Islet of Langerhans (tissue), 1 donor: ENCODE data around the gene ZDHHC14.
"Not testable (repeated sequence)": the region's sequence is repeated elsewhere in the genome, so short reads cannot be mapped to it uniquely, and the experiment has no call there.

Source experiments
- FAIRE-seq: peaks from one replicate; lab custom pipeline; 2011; peaks lifted over from hg19 to GRCh38; lab: Jason Lieb, UNC

Gene ZDHHC14

DNA sequence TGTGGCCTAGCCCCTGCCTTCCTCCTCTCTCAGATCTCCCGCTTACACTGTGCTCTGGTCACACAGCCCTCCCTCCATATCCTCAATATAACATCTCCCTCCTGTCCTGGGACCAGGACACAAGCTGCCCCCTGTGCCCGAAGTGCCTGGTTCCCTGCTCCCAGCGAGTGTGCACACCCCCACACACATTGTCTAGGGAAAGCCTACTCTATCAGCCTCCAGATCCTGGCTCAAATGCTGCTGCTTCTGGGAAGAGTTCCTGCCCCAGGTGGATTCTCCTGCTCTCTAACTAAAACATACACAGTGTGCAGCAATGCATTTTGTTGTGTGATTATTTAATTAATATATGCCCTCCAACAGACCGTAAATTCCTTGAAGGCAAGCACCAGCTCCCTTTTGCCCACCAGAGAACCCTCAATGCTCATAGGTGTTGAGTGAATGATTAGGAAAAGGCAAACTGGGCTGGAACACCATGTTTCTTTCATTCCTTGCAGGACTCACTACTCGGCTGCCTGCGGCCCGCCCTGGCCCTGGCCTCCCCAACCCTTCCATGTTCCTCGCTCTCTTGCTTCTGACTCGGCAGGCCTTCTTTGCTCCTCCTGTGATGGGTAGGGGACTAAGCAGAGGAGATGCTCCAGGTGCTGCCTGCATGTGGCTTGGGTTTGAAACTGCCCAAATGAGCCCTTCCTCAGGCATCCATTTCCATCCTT, 194.6 kb downstream of the ZDHHC14 start:
- FAIRE-seq = no peak

DNA sequence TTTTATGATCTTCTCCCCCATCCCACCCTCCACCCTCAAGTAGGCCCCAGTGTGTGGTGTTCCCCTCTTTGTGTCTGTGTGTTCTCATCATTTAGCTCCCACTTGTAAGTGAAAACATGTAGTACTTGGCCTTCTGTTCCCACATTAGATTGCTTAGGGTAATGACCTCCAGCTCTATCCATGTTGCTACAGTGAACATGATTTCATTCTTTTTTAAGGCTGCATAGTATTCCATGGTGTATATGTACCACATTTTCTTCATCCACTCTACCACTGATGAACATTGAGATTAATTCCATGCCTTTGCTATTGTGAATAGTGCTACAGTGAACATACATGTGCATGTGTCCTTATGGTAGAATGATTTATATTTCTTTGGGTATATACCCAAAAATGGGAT, 196.0 kb downstream of the ZDHHC14 start:
- not testable (repeated sequence) for FAIRE-seq

DNA sequence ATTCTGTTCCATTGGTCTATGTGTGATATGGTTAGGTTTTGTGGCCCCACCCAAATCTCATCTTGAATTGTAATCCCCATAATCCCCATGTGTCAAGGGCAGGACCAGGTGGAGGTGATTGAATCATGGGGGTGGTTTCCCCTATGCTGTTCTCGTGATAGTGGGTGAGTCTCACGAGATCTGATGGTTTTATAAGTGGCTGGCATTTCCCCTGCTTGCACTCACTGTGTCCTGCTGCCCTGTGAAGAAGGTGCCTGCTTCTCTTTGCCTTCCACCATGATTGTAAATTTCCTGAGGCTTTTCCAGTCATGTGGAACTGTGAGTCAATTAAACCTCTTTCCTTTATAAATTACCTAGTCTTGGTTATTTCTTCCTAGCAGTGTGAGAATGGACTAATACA, 197.5 kb downstream of the ZDHHC14 start:
- not testable (repeated sequence) for FAIRE-seq

DNA sequence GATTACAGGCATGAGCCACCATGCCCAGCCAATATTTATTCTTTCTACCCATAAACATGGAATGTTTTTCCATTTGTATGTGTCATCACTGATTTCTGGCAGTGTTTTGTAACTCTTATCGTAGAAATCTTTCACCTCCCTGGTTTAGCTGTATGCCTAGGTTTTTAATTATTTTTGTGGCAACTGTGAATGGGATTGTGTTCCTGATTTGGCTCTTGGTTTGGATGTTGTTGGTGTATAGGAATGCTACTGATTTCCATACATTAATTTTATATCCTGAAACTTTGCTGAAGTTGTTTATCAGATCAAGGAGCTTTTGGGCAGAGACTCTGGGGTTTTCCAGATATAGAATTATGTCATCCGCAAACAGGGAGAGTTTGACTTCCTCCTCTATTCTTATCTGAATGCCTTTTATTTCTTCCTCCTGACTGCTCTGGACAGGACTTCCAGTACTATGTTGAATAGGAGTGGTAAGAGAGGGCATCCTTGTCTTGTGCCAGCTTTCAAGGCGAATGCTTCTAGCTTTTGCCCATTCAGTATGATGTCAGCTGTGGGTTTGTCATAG, 198.6 kb downstream of the ZDHHC14 start:
- FAIRE-seq = no peak

DNA sequence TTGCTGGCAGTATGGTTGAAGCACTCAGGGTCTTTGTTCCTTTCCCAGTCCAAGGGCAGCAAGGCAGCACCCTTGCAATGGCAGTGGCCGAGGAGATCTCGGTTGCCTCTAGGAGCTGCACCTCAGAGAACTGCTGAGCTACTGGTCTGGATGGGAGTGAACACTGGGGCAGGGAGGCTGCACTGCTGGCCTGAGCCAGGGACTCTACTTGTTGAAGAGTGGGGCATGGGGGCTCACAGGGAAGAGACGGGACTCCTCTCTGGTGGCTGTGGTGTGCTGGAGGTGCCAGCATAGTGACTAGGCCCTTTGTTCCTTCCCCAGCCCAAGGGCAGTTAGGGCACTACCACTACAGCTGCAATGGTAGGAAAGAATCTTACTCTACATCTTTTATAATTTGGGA, 203.0 kb downstream of the ZDHHC14 start:
- FAIRE-seq = no peak

DNA sequence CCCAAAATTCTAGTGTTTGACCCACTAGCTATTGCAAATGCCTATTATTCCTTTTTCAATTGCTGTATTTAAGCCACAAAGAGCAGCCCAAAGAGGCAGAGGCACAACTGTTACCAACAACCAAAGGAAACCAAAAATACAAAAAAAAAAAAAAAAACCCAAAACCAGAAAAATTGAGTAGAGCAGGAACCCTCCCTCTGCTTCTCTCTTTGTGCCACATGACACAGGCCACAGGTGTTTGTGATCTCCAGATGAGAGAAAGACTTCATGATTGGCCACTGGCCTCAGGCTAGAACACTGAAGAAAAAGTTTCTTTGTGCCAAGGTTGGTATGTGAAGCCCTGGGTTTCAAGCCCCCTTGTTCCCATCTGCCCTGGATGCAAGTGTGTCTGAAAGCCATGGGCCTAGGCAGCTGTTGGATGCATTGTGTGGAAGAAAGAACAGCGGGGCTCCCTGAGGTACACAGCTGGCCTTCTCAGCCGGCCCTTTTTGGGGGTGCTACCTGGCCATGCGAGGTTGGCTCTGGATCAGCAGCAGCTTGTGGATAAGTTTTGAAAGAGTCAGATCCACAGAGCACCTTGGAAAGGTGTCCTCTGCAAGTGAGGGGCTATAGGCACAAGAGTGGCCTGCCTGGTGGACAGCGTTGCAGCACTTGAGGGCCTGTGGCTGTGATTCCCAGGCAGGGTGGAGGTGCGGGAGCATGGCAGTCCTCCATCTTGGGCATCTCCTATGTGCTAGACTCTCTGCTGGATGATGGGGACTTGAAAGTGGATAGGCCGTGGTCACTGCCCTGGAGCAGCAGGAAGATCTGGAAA, 204.5 kb downstream of the ZDHHC14 start:
- no peak for FAIRE-seq

DNA sequence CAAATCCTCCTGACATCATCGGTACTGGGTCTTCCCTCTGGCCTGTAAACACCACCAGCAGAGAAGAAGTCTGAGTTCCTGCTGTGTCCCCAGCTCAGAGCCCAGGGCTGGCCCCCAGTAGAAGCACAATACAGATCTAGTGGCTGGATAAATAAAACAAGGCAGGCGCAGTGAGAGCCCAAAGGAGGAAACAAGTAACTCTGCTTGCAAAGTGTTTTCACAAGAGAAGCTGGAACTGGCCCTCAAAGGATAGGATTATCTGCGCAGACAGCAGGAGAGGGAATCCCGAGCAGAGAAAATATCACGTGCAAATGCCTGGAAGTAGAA, 205.1 kb downstream of the ZDHHC14 start:
- FAIRE-seq = no peak

DNA sequence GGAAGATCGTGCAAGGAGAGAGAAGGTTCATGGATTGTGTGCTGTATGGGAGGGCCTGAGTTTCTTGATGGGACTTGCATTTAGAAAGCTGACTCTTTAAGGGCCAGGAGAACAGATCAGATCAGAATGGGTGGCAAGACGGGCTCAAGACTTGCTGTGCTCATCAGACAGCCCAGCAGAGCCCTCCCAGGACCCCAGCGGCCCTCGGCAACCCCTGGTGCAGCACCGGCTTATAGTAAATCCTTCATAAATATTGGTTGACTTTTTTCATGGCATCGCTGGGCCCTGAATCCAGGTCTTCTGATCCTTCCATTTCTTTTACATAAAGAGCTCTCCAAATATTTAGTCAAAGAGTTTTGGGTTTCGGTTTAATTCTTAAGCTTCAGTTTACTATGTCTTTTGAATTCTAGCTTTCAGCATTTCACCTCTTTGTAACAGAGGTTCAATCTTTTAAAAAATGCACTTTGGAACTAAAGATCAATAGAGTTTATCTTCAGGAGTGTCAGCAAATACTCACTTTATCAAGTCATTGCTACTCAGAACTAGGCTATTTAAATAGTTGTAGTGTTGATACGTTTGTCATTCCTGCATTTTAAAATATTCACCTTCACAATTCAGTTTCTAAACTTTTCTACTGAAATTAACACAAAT, 205.6 kb downstream of the ZDHHC14 start:
- no peak for FAIRE-seq

DNA sequence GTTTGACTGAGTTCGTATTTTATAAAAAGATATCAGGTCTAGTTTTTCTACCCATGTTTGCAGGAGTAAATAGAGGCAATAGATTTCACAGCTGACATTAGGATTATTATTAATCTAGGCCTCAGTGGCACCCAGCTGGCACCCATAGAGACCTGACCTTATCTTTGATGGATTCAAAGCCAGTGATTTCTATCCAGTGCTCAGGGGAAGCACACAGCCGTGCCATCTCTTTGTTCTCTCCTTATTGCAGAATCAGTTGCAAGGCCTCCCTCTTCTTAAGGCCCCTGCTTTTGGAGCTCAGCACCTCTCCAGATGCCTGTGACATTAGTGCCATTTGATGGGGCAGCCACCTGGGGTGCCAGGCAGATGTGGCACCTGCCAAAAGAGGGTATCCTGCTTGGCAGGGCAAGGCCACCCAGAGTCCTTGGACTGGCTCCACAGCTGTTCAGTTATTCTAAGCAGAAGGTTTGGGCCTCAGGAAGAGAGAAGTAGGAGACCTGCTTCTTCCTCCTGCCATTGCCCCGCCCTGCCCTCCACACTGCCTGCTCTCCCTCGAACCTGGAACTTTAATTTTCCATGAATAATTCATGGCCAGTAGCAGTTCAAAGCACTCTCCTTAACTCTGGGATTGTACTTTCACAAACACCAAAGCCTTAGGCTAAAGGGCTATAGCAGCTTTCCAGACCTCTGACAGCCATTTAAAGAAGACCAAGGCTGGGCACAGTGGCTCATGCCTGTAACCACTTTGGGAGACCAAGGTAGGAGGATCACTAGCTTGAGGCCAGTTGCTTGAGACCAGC, 206.3 kb downstream of the ZDHHC14 start:
- FAIRE-seq = no peak

DNA sequence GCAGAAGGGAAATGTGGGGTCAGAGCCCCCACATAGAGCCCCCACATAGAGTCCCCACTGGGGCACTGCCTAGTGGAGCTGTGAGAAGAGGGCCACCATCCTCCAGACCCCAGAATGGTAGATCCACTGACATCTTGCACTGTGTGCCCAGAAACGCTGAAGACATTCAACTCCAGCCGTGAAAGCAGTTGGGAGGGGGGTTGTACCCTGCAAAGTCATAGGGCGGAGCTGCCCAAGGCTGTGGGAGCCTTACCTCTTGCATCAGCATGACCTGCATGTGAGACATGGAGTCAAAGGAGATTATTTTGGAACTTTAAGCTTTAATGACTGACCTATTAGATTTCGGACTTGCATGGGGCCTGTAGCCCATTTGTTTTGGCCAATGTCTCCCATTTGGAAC, 209.7 kb downstream of the ZDHHC14 start:
- not testable (repeated sequence) for FAIRE-seq

DNA sequence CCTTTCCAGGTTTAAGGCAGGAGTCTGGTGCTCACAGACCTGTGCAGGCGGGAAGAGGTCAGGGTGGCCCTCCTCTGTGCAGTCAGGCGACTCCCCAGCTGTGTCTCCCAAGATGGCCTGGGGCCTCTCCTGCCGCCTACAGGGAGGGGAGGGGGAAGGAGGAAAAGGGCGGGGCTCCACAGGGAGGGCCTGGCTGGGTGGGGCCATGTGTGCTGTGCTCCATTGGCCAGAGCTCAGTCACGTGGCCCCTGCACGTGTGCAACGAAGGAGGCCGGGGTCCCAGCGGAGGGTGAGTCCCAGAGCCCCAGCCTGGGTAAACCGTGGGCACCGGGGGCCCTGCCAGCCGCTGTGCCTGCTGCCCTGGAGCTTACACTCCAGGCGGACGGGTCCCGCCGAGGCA, 211.6 kb downstream of the ZDHHC14 start:
- no peak for FAIRE-seq

DNA sequence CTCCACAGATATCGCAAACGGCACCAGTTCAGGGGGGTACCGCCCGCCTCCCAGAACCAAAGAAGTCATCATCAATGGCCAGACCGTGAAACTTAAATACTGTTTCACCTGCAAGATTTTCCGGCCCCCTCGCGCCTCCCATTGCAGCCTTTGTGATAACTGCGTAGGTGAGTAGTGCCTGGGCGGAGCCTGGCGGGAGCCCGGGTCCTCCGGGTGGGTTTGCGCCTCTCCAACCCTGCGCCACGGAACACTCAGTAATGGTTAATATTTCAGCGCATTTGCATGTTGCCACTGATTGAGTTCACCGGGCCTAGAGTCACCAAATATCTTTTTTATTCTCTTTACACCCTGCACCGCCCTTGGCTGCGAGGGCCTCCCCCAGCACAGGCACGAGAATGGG, 212.0 kb downstream of the ZDHHC14 start:
- FAIRE-seq = no peak

DNA sequence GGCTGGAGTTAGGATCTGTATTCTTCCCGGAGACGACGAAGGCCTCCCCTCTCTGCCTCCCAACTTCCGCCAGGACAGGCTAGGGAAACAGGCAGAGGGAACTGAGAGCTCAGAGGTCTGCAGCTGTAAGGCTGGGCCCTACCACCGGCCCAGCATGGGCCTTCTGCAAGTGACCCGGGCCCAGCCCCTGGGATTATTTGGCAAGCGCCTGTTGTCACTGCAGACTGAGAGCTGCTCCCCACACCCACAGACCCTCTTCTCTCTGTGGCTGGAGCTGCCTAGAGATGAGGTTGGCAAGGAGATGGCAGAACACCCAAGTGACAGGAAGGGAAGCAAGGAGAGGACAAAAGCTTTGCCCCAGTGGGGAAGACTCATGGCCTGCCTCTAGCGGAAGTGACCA, 212.6 kb downstream of the ZDHHC14 start:
- no peak for FAIRE-seq

DNA sequence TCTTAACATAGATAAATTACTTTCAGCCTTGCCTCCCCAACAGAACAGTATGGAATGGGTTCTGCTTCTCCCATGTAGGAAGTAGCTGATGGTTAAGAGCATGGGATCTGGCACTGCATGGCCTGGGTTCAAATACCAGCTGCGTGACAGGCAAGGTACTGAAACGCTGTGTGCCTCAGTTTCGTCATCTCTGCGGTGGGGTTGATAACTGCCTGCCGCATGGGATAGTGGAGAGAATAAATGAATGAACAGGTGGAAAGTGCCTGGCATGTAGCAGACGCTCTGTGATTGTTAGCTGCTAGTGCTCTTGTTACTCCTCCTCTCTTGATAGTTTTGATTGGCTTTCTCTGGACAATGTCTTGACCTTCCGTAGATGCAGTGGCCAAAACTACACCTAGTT, 213.3 kb downstream of the ZDHHC14 start:
- no peak for FAIRE-seq

DNA sequence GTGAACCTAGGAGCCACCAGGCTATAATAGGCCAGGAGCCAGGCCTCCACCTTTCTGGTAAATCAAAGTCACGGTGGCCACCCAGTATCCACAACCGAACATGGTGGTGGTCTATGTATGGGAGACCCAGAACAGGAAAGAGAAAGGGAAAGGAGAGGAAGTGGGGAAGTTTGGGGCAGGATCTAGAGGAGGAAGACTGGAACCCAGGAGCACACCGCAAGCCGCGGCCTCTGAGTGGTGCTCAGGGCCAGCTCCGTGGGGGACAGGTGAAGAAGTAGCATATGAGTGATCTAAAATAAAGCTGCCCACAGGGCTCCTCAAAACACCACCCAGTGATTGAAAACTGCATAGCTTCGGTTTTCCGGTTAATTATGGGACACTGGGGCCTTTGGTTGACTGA, 214.8 kb downstream of the ZDHHC14 start:
- FAIRE-seq = no peak

DNA sequence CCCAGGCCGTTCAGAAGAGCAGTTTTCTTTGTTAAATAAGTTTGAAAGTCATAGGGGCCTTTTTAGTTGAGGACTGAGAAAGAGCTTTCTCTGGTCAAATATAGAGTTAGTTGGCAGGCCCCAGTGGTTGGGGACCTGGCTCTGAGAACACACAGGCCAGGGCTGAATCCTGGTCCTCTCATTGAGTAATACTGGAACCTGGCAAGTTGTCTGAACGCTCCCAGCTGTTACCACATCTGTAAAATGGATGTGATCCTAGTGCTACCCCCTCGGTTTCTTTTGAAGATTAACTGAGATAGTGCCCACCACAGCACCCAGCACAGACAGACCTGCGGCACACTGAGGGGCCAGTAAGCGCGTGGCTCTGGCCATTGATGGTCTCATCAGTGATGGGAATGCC, 215.5 kb downstream of the ZDHHC14 start:
- no peak for FAIRE-seq

DNA sequence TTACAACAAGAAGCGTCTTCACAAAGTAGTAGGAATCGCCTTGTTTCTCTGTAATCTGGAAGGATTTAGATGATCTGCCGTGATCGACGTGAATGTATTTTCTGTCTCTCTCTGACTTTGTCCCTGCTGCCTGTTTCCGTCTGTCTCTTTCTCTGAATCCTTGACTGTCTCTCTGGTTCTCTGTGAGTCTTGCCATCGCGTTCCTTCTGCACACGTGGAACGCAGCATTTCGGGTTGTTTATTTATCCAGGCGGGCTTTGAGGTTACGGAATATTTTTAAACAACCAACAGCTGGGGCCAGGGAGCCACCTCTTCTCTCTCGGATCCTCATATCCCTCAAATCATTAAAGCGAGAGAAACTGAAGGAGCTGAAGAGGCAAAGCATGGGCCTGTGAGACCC, 215.9 kb downstream of the ZDHHC14 start:
- FAIRE-seq = no peak

DNA sequence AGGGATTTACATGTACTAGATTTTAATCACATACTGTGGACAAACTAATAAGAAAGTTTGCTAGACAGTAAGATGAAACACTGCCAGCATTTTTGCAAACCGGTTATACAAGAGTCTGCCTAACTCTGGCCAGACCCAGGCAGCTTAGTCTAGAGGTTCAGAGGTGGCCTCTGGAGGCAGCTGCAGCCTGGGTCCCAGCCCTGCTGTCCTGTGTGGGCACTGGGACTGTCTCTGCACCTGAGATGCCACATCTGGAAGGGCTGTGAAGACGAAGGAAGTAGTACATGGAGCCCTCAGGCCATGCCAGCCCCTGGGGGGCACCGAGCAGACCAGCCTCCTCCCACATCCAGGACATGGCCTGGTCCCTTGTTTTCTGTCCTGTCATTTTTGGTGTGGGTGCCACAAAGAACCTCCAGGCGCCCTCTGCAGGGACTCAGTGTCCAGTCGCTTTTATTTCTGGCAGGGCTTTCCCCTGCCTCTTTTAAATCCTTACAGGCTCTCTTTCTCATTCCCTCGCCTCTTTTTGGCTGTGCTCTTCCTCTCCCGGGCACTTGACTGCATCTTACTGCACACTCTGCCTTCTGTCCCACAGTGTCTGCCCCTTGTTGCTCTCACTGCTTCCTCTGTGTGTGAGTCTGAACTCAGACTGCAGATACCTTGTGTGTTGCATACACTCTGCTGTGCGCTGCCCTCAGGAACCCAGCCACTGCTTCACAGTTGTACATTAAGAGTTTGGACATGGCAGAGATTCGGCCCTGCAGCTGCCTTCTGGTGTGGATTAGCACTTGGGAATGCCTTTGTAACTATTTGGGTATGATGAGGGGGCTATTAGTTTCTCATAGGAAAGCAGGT, 216.7 kb downstream of the ZDHHC14 start:
- FAIRE-seq = no peak

DNA sequence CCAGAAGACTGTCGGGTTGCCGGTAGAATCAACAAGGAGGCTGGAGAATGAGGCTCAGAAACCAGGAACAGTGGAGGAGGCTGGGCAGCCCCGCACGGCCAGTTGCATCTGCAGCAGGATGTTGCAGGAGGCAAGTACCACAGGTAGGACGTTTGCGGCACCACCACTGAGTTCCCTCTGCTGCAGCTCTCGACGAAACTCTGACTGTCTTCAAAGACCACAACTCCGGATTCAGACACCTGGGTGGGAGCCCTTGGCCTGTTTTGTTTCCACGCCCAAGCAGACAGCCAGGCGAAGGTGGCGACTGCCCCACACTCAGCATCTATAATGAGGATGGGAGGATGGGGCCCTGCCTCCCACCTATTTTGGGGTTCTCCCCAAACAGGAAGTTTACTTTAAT, 218.2 kb downstream of the ZDHHC14 start:
- FAIRE-seq = no peak

DNA sequence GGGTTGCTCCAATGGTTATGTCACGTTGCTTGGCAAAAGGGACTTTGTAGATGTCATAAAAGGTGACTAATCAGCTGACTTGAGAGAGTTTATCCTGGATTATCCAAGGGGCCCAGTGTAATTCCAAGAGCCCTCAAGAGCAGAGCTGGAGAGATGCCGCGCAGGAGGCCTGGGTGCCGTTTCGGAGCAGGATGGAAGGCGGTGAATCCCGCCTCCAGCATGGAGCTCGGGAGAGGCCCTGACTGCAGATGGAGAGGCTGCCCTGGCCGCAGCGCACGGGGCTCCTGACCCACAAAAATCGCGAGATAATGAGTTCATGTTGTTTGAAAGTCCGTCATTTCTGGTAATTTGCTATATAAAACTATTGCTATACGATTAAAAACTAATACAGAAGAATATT, 219.8 kb downstream of the ZDHHC14 start:
- FAIRE-seq = no peak

DNA sequence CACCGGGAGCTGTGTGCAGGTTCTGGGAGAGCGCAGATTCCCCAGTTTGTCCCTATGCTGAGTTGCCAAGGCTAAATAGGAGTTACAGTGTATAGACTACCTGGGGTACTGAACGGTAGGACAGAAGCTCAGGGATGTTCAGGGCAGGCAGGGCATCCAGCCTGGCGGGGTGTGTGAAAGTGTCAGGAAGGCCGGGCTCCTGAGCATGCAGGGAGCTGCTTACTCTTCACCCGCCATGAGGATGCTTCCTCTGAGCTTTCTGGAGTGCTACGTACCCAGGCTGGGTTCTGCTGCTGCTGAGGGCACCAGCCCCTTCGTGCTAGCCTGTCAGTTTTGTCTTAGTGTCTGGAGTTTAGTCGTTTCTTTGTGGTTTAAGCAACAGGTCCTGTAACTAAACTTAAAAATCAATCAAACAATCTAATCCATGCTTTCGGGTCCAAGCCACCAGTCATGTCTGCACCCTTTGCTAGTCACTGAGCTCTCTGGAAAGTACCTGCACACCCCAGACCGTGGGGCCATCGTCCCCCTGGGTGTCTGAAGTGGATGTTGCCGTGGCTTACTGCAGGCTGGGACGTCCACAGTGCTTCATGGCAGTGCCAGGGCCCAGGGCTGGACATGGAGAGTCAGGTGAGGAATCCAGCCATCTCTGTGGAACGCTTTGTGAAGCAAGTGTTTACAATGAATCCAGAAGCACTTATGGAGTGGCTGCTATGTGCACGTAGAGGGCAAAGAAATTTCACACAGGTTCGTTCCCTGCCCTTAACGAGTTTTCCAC, 221.7 kb downstream of the ZDHHC14 start:
- no peak for FAIRE-seq
